Measurements from ENCODE around the gene CCDC122. TPM values are rescaled to one million over a fixed set of nuclear protein-coding genes. Genes with fewer than 3 reads are reported as not detected.
A peak's percentile ranks its signal among the peaks of the same experiment; 100 is the strongest.
"Not testable (repeated sequence)": the region's sequence is repeated elsewhere in the genome, so short reads cannot be mapped to it uniquely, and the experiment has no call there.

CCDC122 gene
- total RNA-seq, 1 experiment from 2014 or later = 7.4 TPM

GRCh38 chr13:43877766-43878165 lies 1.8 kb downstream of the CCDC122 start:
- DNase-seq (ENCODE audit: extremely low read depth, low read depth) = no peak

GRCh38 chr13:43877326-43877725 lies 2.2 kb downstream of the CCDC122 start:
- no peak for DNase-seq (ENCODE audit: extremely low read depth, low read depth)

- DNase-seq (ENCODE audit: extremely low read depth, low read depth) = no peak
Measured at GRCh38 chr13:43876366-43876765, 3.2 kb downstream of the CCDC122 start.

- DNase-seq (ENCODE audit: extremely low read depth, low read depth) = peak; percentile 24
Measured at GRCh38 chr13:43874504-43875092, 4.9 kb downstream of the CCDC122 start.

- DNase-seq (ENCODE audit: extremely low read depth, low read depth) = no peak
Measured at GRCh38 chr13:43872181-43872580, 7.4 kb downstream of the CCDC122 start.

GRCh38 chr13:43865892-43866291 lies 13.6 kb downstream of the CCDC122 start:
- DNase-seq (ENCODE audit: extremely low read depth, low read depth) = peak; percentile 56

- DNase-seq (ENCODE audit: extremely low read depth, low read depth) = no peak
Measured at GRCh38 chr13:43864921-43865320, 14.6 kb downstream of the CCDC122 start.

GRCh38 chr13:43861863-43862262 lies 17.7 kb downstream of the CCDC122 start:
- no peak for DNase-seq (ENCODE audit: extremely low read depth, low read depth)

GRCh38 chr13:43852923-43853404 lies 26.6 kb downstream of the CCDC122 start:
- DNase-seq (ENCODE audit: extremely low read depth, low read depth) = no peak

- no peak for DNase-seq (ENCODE audit: extremely low read depth, low read depth)
Measured at GRCh38 chr13:43850873-43851272, 28.7 kb downstream of the CCDC122 start.

- no peak for DNase-seq (ENCODE audit: extremely low read depth, low read depth)
Measured at GRCh38 chr13:43848001-43848649, 31.4 kb downstream of the CCDC122 start.

- DNase-seq (ENCODE audit: extremely low read depth, low read depth) = no peak
Measured at GRCh38 chr13:43846496-43847158, 32.9 kb downstream of the CCDC122 start.

GRCh38 chr13:43838909-43839308 lies 40.6 kb downstream of the CCDC122 start:
- no peak for DNase-seq (ENCODE audit: extremely low read depth, low read depth)

- no peak for DNase-seq (ENCODE audit: extremely low read depth, low read depth)
Measured at GRCh38 chr13:43835701-43836100, 43.8 kb downstream of the CCDC122 start.

GRCh38 chr13:43831088-43831487 lies 48.5 kb downstream of the CCDC122 start:
- no peak for DNase-seq (ENCODE audit: extremely low read depth, low read depth)

- no peak for DNase-seq (ENCODE audit: extremely low read depth, low read depth)
Measured at GRCh38 chr13:43830497-43830881, 49.1 kb downstream of the CCDC122 start.

GRCh38 chr13:43824656-43825055 lies 54.9 kb downstream of the CCDC122 start:
- DNase-seq (ENCODE audit: extremely low read depth, low read depth) = not testable (repeated sequence)

GRCh38 chr13:43822969-43823368 lies 56.6 kb downstream of the CCDC122 start:
- DNase-seq (ENCODE audit: extremely low read depth, low read depth) = no peak

GRCh38 chr13:43816401-43816889 lies 63.1 kb downstream of the CCDC122 start:
- DNase-seq (ENCODE audit: extremely low read depth, low read depth) = no peak

GRCh38 chr13:43815204-43815603 lies 64.3 kb downstream of the CCDC122 start:
- no peak for DNase-seq (ENCODE audit: extremely low read depth, low read depth)

GRCh38 chr13:43808676-43809075 lies 70.9 kb downstream of the CCDC122 start:
- DNase-seq (ENCODE audit: extremely low read depth, low read depth) = no peak

- DNase-seq (ENCODE audit: extremely low read depth, low read depth) = peak; percentile 50
Measured at GRCh38 chr13:43805681-43806128, 73.8 kb downstream of the CCDC122 start.
